Measurements from ENCODE around the gene DNAJB2.

GRCh38 chr2:219291394-219291793 is 12.2 kb downstream of the DNAJB2 start:
- TF ChIP-seq, protein P1, sequence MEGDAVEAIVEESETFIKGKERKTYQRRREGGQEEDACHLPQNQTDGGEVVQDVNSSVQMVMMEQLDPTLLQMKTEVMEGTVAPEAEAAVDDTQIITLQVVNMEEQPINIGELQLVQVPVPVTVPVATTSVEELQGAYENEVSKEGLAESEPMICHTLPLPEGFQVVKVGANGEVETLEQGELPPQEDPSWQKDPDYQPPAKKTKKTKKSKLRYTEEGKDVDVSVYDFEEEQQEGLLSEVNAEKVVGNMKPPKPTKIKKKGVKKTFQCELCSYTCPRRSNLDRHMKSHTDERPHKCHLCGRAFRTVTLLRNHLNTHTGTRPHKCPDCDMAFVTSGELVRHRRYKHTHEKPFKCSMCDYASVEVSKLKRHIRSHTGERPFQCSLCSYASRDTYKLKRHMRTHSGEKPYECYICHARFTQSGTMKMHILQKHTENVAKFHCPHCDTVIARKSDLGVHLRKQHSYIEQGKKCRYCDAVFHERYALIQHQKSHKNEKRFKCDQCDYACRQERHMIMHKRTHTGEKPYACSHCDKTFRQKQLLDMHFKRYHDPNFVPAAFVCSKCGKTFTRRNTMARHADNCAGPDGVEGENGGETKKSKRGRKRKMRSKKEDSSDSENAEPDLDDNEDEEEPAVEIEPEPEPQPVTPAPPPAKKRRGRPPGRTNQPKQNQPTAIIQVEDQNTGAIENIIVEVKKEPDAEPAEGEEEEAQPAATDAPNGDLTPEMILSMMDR (conservative IDR thresholded peaks at IDR 0.05; ENCODE audit: low read length) = no peak
- TF ChIP-seq EZH2phosphoT487 (IDR thresholded peaks at IDR 0.05; ENCODE audit: borderline replicate concordance) = no peak
